Occipital lobe (tissue), 2 donors: ENCODE measurements around the gene ACP3. TPM values are rescaled to one million over a fixed set of nuclear protein-coding genes. Genes with fewer than 3 reads are reported as not detected.
"Not testable (repeated sequence)": the region's sequence is repeated elsewhere in the genome, so short reads cannot be mapped to it uniquely, and the experiment has no call there.

Source experiments
- DNase-seq: peaks from one replicate; lab custom pipeline; 2025; lab: John Stamatoyannopoulos, UW
- total RNA-seq: library from RNA; depleted of rRNA; stranded (reverse); fragments of >200 nt; gene quantifications from one replicate; pipeline ENCODE4 v1.2.3, GENCODE V29; 2014

The ACP3 gene
- total RNA-seq, 1 donor from 2014 or later: 1.2 TPM

GRCh38 chr3:132360717-132361116, 43.5 kb downstream of the ACP3 start:
- DNase-seq: no peak

GRCh38 chr3:132362329-132362728, 45.1 kb downstream of the ACP3 start:
- no peak for DNase-seq

- DNase-seq: no peak
Observed at GRCh38 chr3:132368515-132368914, 51.3 kb downstream of the ACP3 start.

GRCh38 chr3:132368962-132369361, 51.8 kb downstream of the ACP3 start:
- DNase-seq: no peak

GRCh38 chr3:132376945-132377354, 59.7 kb downstream of the ACP3 start:
- DNase-seq: not testable (repeated sequence)

- DNase-seq: no peak
Observed at GRCh38 chr3:132378048-132378762, 61.0 kb downstream of the ACP3 start.

GRCh38 chr3:132378846-132379245, 61.6 kb downstream of the ACP3 start:
- DNase-seq: no peak

GRCh38 chr3:132380920-132381319, 63.7 kb downstream of the ACP3 start:
- no peak for DNase-seq

- DNase-seq: no peak
Observed at GRCh38 chr3:132381348-132381944, 64.2 kb downstream of the ACP3 start.

GRCh38 chr3:132382267-132382666, 65.1 kb downstream of the ACP3 start:
- no peak for DNase-seq

- DNase-seq: no peak
Observed at GRCh38 chr3:132382688-132383194, 65.5 kb downstream of the ACP3 start.

GRCh38 chr3:132386259-132386658, 69.1 kb downstream of the ACP3 start:
- no peak for DNase-seq

GRCh38 chr3:132392675-132393074, 75.5 kb downstream of the ACP3 start:
- DNase-seq: not testable (repeated sequence)

GRCh38 chr3:132394320-132394719, 77.1 kb downstream of the ACP3 start:
- no peak for DNase-seq

- no peak for DNase-seq
Observed at GRCh38 chr3:132395126-132395525, 77.9 kb downstream of the ACP3 start.

GRCh38 chr3:132396255-132396654, 79.0 kb downstream of the ACP3 start:
- DNase-seq: no peak

- DNase-seq: not testable (repeated sequence)
Observed at GRCh38 chr3:132396776-132397175, 79.6 kb downstream of the ACP3 start.

- DNase-seq: peak; percentile 1
Observed at GRCh38 chr3:132399054-132399929, 82.1 kb downstream of the ACP3 start.

GRCh38 chr3:132401255-132401654, 84.0 kb downstream of the ACP3 start:
- no peak for DNase-seq

GRCh38 chr3:132404276-132404675, 87.1 kb downstream of the ACP3 start:
- DNase-seq: no peak

- DNase-seq: no peak
Observed at GRCh38 chr3:132405188-132405587, 88.0 kb downstream of the ACP3 start.
